ENCODE results near the gene NCK1.

NCK1 gene

GRCh38 chr3:136903899-136904298 lies 41.9 kb downstream of the NCK1 start:
- no peak for TF ChIP-seq ZNF384 (IDR thresholded peaks at IDR 0.05)
- TF ChIP-seq TARDBP (IDR thresholded peaks at IDR 0.05) = no peak
- TF ChIP-seq FOXM1 (IDR thresholded peaks at IDR 0.05; ENCODE audit: borderline replicate concordance) = no peak
- no peak for TF ChIP-seq FOXA1 (IDR thresholded peaks at IDR 0.05)
- TF ChIP-seq CTBP1 (IDR thresholded peaks at IDR 0.05; ENCODE audit: borderline replicate concordance) = no peak
- TF ChIP-seq NFRKB (IDR thresholded peaks at IDR 0.05) = no peak
- TF ChIP-seq SP1 (IDR thresholded peaks at IDR 0.05) = no peak
- no peak for TF ChIP-seq LEF1 (IDR thresholded peaks at IDR 0.05; ENCODE audit: borderline replicate concordance)
- TF ChIP-seq BHLHE40 (IDR thresholded peaks at IDR 0.05; ENCODE audit: borderline replicate concordance) = no peak
- TF ChIP-seq SUZ12 (IDR thresholded peaks at IDR 0.05) = no peak
- no peak for TF ChIP-seq PKNOX1 (IDR thresholded peaks at IDR 0.05)
- TF ChIP-seq ARNT (IDR thresholded peaks at IDR 0.05) = no peak
- DNase-seq (ENCODE audit: extremely low spot score) = no peak
- ChIA-PET CTCF (no interaction called here), POLR2A (interaction anchor here (0.6 kb wide), 1 partner anchor 43 kb away, joined by 3 read pairs; no protein-coding TSS in a partner anchor)

- ChIA-PET CTCF (no interaction called here), POLR2A (no interaction called here)
- TF ChIP-seq HDGF (IDR thresholded peaks at IDR 0.05; ENCODE audit: borderline replicate concordance) = no peak
- no peak for TF ChIP-seq ARNT (IDR thresholded peaks at IDR 0.05)
- TF ChIP-seq PKNOX1 (IDR thresholded peaks at IDR 0.05) = no peak
- TF ChIP-seq FOXA1 (IDR thresholded peaks at IDR 0.05) = no peak
- no peak for TF ChIP-seq ELF4 (IDR thresholded peaks at IDR 0.05)
- no peak for TF ChIP-seq FOXK2 (IDR thresholded peaks at IDR 0.05)
- no peak for TF ChIP-seq LEF1 (IDR thresholded peaks at IDR 0.05; ENCODE audit: borderline replicate concordance)
- no peak for TF ChIP-seq TARDBP (IDR thresholded peaks at IDR 0.05)
- no peak for TF ChIP-seq CTBP1 (IDR thresholded peaks at IDR 0.05; ENCODE audit: borderline replicate concordance)
- TF ChIP-seq FOXM1 (IDR thresholded peaks at IDR 0.05; ENCODE audit: borderline replicate concordance) = no peak
- no peak for TF ChIP-seq L3MBTL2 (conservative IDR thresholded peaks at IDR 0.05)
- no peak for TF ChIP-seq BHLHE40 (IDR thresholded peaks at IDR 0.05; ENCODE audit: borderline replicate concordance)
- no peak for TF ChIP-seq ZNF384 (IDR thresholded peaks at IDR 0.05)
- TF ChIP-seq NFRKB (IDR thresholded peaks at IDR 0.05) = no peak
- TF ChIP-seq SUZ12 (IDR thresholded peaks at IDR 0.05) = no peak
- no peak for TF ChIP-seq SP1 (IDR thresholded peaks at IDR 0.05)
- no peak for DNase-seq (ENCODE audit: extremely low spot score)
These were observed 42.7 kb downstream of the NCK1 start for GRCh38 chr3:136904746-136905145.

- no peak for TF ChIP-seq SP1 (IDR thresholded peaks at IDR 0.05)
- no peak for DNase-seq (ENCODE audit: extremely low spot score)
- ChIA-PET CTCF (no interaction called here), POLR2A (no interaction called here)
These were observed 43.5 kb downstream of the NCK1 start for GRCh38 chr3:136905549-136905948.

- DNase-seq (ENCODE audit: extremely low spot score) = no peak
- no peak for TF ChIP-seq NFRKB (IDR thresholded peaks at IDR 0.05)
- no peak for TF ChIP-seq HDGF (IDR thresholded peaks at IDR 0.05; ENCODE audit: borderline replicate concordance)
- TF ChIP-seq L3MBTL2 (conservative IDR thresholded peaks at IDR 0.05) = no peak
- CTCF ChIA-PET = no interaction called here
- POLR2A ChIA-PET = no interaction called here
These were observed 44.7 kb downstream of the NCK1 start for GRCh38 chr3:136906725-136907124.

- no peak for TF ChIP-seq NFRKB (IDR thresholded peaks at IDR 0.05)
- TF ChIP-seq LEF1 (IDR thresholded peaks at IDR 0.05; ENCODE audit: borderline replicate concordance) = no peak
- TF ChIP-seq ZNF384 (IDR thresholded peaks at IDR 0.05) = no peak
- DNase-seq (ENCODE audit: extremely low spot score) = no peak
- CTCF ChIA-PET = no interaction called here
- POLR2A ChIA-PET = no interaction called here
These were observed 46.3 kb downstream of the NCK1 start for GRCh38 chr3:136908297-136908696.

GRCh38 chr3:136909187-136909586 lies 47.2 kb downstream of the NCK1 start:
- no peak for TF ChIP-seq PKNOX1 (IDR thresholded peaks at IDR 0.05)
- no peak for TF ChIP-seq SP1 (IDR thresholded peaks at IDR 0.05)
- TF ChIP-seq HDGF (IDR thresholded peaks at IDR 0.05; ENCODE audit: borderline replicate concordance) = no peak
- TF ChIP-seq ARNT (IDR thresholded peaks at IDR 0.05) = no peak
- TF ChIP-seq BHLHE40 (IDR thresholded peaks at IDR 0.05; ENCODE audit: borderline replicate concordance) = no peak
- TF ChIP-seq LEF1 (IDR thresholded peaks at IDR 0.05; ENCODE audit: borderline replicate concordance) = no peak
- TF ChIP-seq SUZ12 (IDR thresholded peaks at IDR 0.05) = no peak
- TF ChIP-seq ELF4 (IDR thresholded peaks at IDR 0.05) = no peak
- no peak for TF ChIP-seq FOXA1 (IDR thresholded peaks at IDR 0.05)
- no peak for TF ChIP-seq CTBP1 (IDR thresholded peaks at IDR 0.05; ENCODE audit: borderline replicate concordance)
- no peak for TF ChIP-seq TARDBP (IDR thresholded peaks at IDR 0.05)
- TF ChIP-seq FOXM1 (IDR thresholded peaks at IDR 0.05; ENCODE audit: borderline replicate concordance) = no peak
- TF ChIP-seq ZNF384 (IDR thresholded peaks at IDR 0.05) = no peak
- DNase-seq (ENCODE audit: extremely low spot score) = no peak
- ChIA-PET POLR2A (interaction anchor here (2.0 kb wide), 1 partner anchor 47 kb away, joined by 6 read pairs; the partner anchor contains the start of gene NCK1), CTCF (no interaction called here)

DNA sequence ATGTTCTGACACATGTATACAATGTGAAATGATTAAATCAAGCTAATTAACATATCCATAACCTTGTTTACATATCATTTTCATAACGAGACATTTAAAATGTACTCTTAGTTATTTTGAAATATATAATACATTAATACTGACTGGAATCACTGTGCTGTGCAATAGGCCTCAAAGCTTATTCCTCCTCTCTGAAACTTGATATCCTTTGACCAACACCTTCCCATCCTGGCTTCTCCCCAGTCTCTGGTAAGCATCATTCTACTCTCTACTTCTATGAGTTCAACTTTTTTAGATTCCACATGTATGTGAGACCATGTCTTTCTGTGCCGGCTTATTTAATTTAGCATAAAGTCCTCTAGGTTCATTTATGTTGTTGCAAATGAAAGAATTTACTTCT lies 48.7 kb downstream of the NCK1 start:
- POLR2A ChIA-PET = interaction anchor here (1.0 to 2.0 kb wide), 2 partner anchors 49 to 158 kb away, joined by 3 to 6 read pairs; partner anchors contain the start of gene NCK1
- TF ChIP-seq L3MBTL2 (conservative IDR thresholded peaks at IDR 0.05) (no peak), PKNOX1 (IDR thresholded peaks at IDR 0.05) (no peak), TARDBP (IDR thresholded peaks at IDR 0.05) (no peak), HDGF (IDR thresholded peaks at IDR 0.05; ENCODE audit: borderline replicate concordance) (no peak), ELF4 (IDR thresholded peaks at IDR 0.05) (no peak), FOXA1 (IDR thresholded peaks at IDR 0.05) (no peak), SUZ12 (IDR thresholded peaks at IDR 0.05) (no peak), LEF1 (IDR thresholded peaks at IDR 0.05; ENCODE audit: borderline replicate concordance) (no peak), CTBP1 (IDR thresholded peaks at IDR 0.05; ENCODE audit: borderline replicate concordance) (no peak), SP1 (IDR thresholded peaks at IDR 0.05) (no peak), ARNT (IDR thresholded peaks at IDR 0.05) (no peak), NFRKB (IDR thresholded peaks at IDR 0.05) (no peak), FOXK2 (IDR thresholded peaks at IDR 0.05) (no peak), ZNF384 (IDR thresholded peaks at IDR 0.05) (no peak), FOXM1 (IDR thresholded peaks at IDR 0.05; ENCODE audit: borderline replicate concordance) (no peak), BHLHE40 (IDR thresholded peaks at IDR 0.05; ENCODE audit: borderline replicate concordance) (no peak)
- CTCF ChIA-PET = no interaction called here
- DNase-seq (ENCODE audit: extremely low spot score) = no peak

All from HEK293T (cell line).